ENCODE measurements around the gene GET4. TPM values are rescaled to one million over a fixed set of nuclear protein-coding genes. Genes with fewer than 3 reads are reported as not detected.
"Not testable (repeated sequence)": the region's sequence is repeated elsewhere in the genome, so short reads cannot be mapped to it uniquely, and the experiment has no call there.

GET4 gene
- total and polyA plus RNA-seq, 4 donors, result 19.5 to 34.7 (median 27.3) TPM

DNA sequence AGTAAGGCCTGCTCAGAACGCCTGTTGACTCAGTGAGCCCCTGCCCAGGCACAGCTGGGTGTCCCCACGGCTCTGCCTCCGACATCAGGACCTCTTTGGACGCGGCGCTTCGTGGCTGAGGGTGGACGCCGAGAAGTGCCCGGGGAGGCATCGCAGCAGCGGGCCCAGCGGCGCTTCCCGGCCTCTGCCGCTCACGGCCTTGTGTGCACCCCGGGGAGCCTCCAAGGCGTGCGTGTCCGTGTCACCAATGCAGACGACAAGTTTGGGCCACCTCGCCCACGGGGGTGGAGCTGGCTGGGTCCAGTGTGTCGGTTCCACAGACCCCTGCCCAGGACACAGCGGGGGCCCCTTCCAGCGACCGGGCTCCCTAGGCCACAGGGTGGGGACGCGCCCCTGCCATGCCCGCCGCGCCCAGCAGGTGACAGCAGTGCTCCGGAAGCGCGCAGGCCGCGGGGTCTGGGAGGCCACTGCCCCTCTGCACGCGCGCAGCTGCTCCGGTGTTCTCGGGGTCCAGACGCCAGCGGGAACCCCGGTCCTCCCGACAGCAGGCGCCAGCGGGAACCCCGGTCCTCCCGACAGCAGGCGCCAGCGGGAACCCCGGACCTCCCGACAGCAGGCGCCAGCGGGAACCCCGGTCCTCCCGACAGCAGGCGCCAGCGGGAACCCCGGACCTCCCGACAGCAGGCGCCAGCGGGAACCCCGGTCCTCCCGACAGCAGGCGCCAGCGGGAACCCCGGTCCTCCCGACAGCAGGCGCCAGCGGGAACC, 32.4 kb downstream of the GET4 start:
- 28% methylated on average over 71 of the region's 73 CpGs for WGBS
- peak overlapping the region in 1 of 3 donors; percentile 42 for H3K4me3 ChIP-seq (ENCODE audit: low read depth in 1 of 3, low read length in 3 of 3)
- not testable (repeated sequence) for H3K27ac ChIP-seq (ENCODE audit: low read depth in 1 of 2, low read length in 2 of 2); H3K27me3 ChIP-seq (ENCODE audit: control insufficient read depth in 4 of 4, insufficient read depth in 4 of 4, low read length in 3 of 4); H3K9me3 ChIP-seq (ENCODE audit: control insufficient read depth in 4 of 4, low read length in 3 of 4); H3K4me1 ChIP-seq (ENCODE audit: control insufficient read depth in 4 of 4, insufficient read depth in 4 of 4, low read length in 3 of 4); H3K9ac ChIP-seq (ENCODE audit: low read depth in 1 of 2, low read length in 2 of 2); H3K36me3 ChIP-seq (ENCODE audit: control insufficient read depth in 4 of 4, insufficient read depth in 3 of 4, low read depth in 1 of 4, low read length in 3 of 4)
- DNase-seq (ENCODE audit: low spot score), result peak; percentile 73
- TF ChIP-seq, protein P1, sequence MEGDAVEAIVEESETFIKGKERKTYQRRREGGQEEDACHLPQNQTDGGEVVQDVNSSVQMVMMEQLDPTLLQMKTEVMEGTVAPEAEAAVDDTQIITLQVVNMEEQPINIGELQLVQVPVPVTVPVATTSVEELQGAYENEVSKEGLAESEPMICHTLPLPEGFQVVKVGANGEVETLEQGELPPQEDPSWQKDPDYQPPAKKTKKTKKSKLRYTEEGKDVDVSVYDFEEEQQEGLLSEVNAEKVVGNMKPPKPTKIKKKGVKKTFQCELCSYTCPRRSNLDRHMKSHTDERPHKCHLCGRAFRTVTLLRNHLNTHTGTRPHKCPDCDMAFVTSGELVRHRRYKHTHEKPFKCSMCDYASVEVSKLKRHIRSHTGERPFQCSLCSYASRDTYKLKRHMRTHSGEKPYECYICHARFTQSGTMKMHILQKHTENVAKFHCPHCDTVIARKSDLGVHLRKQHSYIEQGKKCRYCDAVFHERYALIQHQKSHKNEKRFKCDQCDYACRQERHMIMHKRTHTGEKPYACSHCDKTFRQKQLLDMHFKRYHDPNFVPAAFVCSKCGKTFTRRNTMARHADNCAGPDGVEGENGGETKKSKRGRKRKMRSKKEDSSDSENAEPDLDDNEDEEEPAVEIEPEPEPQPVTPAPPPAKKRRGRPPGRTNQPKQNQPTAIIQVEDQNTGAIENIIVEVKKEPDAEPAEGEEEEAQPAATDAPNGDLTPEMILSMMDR (IDR thresholded peaks at IDR 0.05; ENCODE audit: low read depth, low read length, missing input control), result peak; percentile 75
- peak; percentile 62 to 77 for TF ChIP-seq RAD21 (IDR thresholded peaks at IDR 0.05)

DNA sequence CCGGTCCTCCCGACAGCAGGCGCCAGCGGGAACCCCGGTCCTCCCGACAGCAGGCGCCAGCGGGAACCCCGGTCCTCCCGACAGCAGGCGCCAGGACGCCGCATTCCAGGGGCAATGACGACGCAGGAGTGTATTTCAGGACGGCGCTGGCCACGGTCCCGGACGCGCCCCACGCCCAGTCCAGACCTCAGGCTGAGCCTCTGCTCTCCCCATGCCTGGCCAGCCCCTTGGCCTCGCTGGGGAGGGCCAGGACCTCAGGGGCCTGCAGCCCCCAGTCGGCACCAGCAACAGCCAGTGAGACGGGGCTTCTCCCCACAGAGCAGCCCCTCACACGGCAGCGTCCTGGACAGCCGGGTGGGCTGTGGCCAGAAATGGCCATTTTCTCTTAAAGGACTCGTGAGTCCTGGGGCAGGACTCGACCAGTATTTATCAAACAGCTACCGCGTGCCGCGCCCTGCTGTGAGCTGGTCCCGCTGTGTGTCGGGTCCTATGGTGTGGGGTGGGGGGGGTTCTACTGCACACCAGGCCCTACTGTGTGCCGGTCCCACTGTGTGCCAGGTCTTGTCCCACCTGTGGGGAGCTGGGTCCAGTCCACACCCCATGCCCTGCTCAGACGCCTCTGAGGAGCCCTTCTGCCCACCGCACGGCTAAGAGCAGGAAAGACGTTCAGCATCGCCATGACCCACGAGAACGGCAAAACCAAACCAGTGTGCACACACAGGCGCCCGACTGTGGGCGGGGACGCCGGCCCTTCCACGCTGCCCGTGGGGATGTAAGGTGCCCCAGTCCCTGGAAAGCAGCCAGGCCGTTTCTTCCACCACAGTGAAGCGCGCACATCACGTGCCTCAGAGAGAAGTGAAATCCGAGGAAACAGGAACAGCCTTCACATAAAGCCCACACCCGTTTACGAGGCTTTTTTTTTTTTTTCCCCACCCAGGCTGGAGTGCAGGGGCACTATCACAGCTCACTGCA, 33.3 kb downstream of the GET4 start:
- H3K27me3 ChIP-seq (ENCODE audit: control insufficient read depth in 4 of 4, insufficient read depth in 4 of 4, low read length in 3 of 4), result no peaks in the 10 kb centered on the region
- no peak for DNase-seq (ENCODE audit: low spot score)
- peaks cover 0 to 7% (median 0%) of the 10 kb centered on the region in 4 donors for H3K4me1 ChIP-seq (ENCODE audit: control insufficient read depth in 4 of 4, insufficient read depth in 4 of 4, low read length in 3 of 4)
- H3K27ac ChIP-seq (ENCODE audit: low read depth in 1 of 2, low read length in 2 of 2), result no peak overlapping the region
- no peak overlapping the region for H3K9ac ChIP-seq (ENCODE audit: low read depth in 1 of 2, low read length in 2 of 2)
- H3K9me3 ChIP-seq (ENCODE audit: control insufficient read depth in 4 of 4, low read length in 3 of 4), result no peaks in the 10 kb centered on the region
- no peaks in the 10 kb centered on the region for H3K36me3 ChIP-seq (ENCODE audit: control insufficient read depth in 4 of 4, insufficient read depth in 3 of 4, low read depth in 1 of 4, low read length in 3 of 4)
- TF ChIP-seq HNF4G (IDR thresholded peaks at IDR 0.05) (no peak), NR2F2 (IDR thresholded peaks at IDR 0.05) (no peak), FOXA2 (IDR thresholded peaks at IDR 0.05) (no peak), RAD21 (IDR thresholded peaks at IDR 0.05) (no peak), HNF4A (conservative IDR thresholded peaks at IDR 0.05) (no peak), GABPA (IDR thresholded peaks at IDR 0.05 in 1 of 2, conservative IDR thresholded peaks at IDR 0.05 in 1 of 2) (no peak), TAF1 (conservative IDR thresholded peaks at IDR 0.05) (no peak), FOXA1 (IDR thresholded peaks at IDR 0.05) (no peak), RXRA (IDR thresholded peaks at IDR 0.05) (no peak), SP1 (IDR thresholded peaks at IDR 0.05) (no peak), EGR1 (IDR thresholded peaks at IDR 0.05; ENCODE audit: low read depth in 2 of 2) (no peak)
- TF ChIP-seq, protein P2, sequence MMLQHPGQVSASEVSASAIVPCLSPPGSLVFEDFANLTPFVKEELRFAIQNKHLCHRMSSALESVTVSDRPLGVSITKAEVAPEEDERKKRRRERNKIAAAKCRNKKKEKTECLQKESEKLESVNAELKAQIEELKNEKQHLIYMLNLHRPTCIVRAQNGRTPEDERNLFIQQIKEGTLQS (IDR thresholded peaks at IDR 0.05), result no peak
- TF ChIP-seq, protein P3, sequence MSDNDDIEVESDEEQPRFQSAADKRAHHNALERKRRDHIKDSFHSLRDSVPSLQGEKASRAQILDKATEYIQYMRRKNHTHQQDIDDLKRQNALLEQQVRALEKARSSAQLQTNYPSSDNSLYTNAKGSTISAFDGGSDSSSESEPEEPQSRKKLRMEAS (IDR thresholded peaks at IDR 0.05), result no peak
- 46% methylated on average over 53 of the region's 58 CpGs for WGBS
- peak overlapping the region in 1 of 3 donors; percentile 27 for H3K4me3 ChIP-seq (ENCODE audit: low read depth in 1 of 3, low read length in 3 of 3)

DNA sequence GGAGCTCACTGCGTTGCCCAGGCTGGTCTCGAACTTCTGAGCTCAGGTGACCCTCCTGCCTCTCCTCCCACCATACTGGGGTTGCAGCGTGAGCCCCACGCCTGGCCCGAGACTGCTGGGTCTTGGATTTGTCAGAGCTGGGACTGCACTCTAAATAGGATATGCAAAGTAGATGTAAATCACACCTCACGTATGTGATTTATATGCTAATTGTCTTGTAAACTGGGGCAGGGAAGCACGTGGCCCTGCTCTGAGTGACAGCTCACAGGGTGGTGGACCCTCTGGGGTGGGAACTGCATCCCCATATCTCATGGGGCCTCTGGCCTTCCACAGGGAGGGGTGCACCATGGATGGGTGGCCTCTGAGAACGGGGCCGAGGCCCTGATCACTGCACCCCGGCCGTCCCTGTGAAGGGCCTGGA, 34.1 kb downstream of the GET4 start:
- WGBS, result 85% methylated on average over 11 of the region's 11 CpGs
- H3K27ac ChIP-seq (ENCODE audit: low read depth in 1 of 2, low read length in 2 of 2), result no peak overlapping the region
- TF ChIP-seq TAF1 (conservative IDR thresholded peaks at IDR 0.05) (no peak), HNF4G (IDR thresholded peaks at IDR 0.05) (no peak), RAD21 (IDR thresholded peaks at IDR 0.05) (no peak)
- TF ChIP-seq, protein P3 (IDR thresholded peaks at IDR 0.05), result no peak
- no peaks in the 10 kb centered on the region for H3K36me3 ChIP-seq (ENCODE audit: control insufficient read depth in 4 of 4, insufficient read depth in 3 of 4, low read depth in 1 of 4, low read length in 3 of 4)
- no peaks in the 10 kb centered on the region for H3K27me3 ChIP-seq (ENCODE audit: control insufficient read depth in 4 of 4, insufficient read depth in 4 of 4, low read length in 3 of 4)
- H3K4me3 ChIP-seq (ENCODE audit: low read depth in 1 of 3, low read length in 3 of 3), result no peak overlapping the region
- peaks cover 0 to 7% (median 0%) of the 10 kb centered on the region in 4 donors for H3K4me1 ChIP-seq (ENCODE audit: control insufficient read depth in 4 of 4, insufficient read depth in 4 of 4, low read length in 3 of 4)
- H3K9me3 ChIP-seq (ENCODE audit: control insufficient read depth in 4 of 4, low read length in 3 of 4), result no peaks in the 10 kb centered on the region
- DNase-seq (ENCODE audit: low spot score), result no peak
- no peak overlapping the region for H3K9ac ChIP-seq (ENCODE audit: low read depth in 1 of 2, low read length in 2 of 2)
